Esophagus squamous epithelium (tissue), 4 donors: ENCODE measurements around the gene TAS2R13.

Source experiments
- POLR2A ChIP-seq, 4 donors: fragments of 450-650 bp; IDR thresholded peaks; one replicate each; pipeline ENCODE4 v1.6.1; 2017; ENCODE audit warnings: antibody characterized with exemption in 4 of 4, mild to moderate bottlenecking in 4 of 4, moderate library complexity in 3 of 4
- TF ChIP-seq, protein P1 (sequence below), 6 experiments: fragments of 450-650 bp in 4 of 6; fragments of 200-600 bp in 2 of 6; sonication (generic) in 2 of 6; IDR thresholded peaks; one replicate each; pipeline ENCODE4 v1.5.1; 2016 to 2019; ENCODE audit warnings: antibody characterized with exemption in 6 of 6, mild to moderate bottlenecking in 4 of 6, moderate library complexity in 4 of 6

GRCh38 chr12:10884086-10884725 is 25.2 kb downstream of the TAS2R13 start, which contains the start of gene PRH1:
- TF ChIP-seq, protein P1, sequence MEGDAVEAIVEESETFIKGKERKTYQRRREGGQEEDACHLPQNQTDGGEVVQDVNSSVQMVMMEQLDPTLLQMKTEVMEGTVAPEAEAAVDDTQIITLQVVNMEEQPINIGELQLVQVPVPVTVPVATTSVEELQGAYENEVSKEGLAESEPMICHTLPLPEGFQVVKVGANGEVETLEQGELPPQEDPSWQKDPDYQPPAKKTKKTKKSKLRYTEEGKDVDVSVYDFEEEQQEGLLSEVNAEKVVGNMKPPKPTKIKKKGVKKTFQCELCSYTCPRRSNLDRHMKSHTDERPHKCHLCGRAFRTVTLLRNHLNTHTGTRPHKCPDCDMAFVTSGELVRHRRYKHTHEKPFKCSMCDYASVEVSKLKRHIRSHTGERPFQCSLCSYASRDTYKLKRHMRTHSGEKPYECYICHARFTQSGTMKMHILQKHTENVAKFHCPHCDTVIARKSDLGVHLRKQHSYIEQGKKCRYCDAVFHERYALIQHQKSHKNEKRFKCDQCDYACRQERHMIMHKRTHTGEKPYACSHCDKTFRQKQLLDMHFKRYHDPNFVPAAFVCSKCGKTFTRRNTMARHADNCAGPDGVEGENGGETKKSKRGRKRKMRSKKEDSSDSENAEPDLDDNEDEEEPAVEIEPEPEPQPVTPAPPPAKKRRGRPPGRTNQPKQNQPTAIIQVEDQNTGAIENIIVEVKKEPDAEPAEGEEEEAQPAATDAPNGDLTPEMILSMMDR (IDR thresholded peaks at IDR 0.05): no peak
- TF ChIP-seq POLR2A (IDR thresholded peaks at IDR 0.05): no peak
